Ammon's horn (tissue), 1 donor: ENCODE data around the gene COPS3.

Experiments
- DNase-seq: peaks from one replicate; pipeline ENCODE4 v3.0.0-alpha.2; 2016; ENCODE audit warnings: low spot score

COPS3 gene

GRCh38 chr17:17280613-17281549 is at the start of gene COPS3:
COPS3 (minus strand) TSS chr17:17281246; CDS start chr17:17281186, 60 bp downstream.
- peak; percentile 99 for DNase-seq

- DNase-seq: no peak
Measured at GRCh38 chr17:17328251-17328650, 47.2 kb upstream of the COPS3 start.

- DNase-seq: no peak
Measured at GRCh38 chr17:17326275-17326875, 45.3 kb upstream of the COPS3 start.

- DNase-seq: no peak
Measured at GRCh38 chr17:17325816-17326215, 44.8 kb upstream of the COPS3 start.

GRCh38 chr17:17325228-17325627 is 44.2 kb upstream of the COPS3 start:
- DNase-seq: no peak

- no peak for DNase-seq
Measured at GRCh38 chr17:17324616-17325015, 43.6 kb upstream of the COPS3 start.

- no peak for DNase-seq
Measured at GRCh38 chr17:17322516-17323510, 41.8 kb upstream of the COPS3 start.

- DNase-seq: no peak
Measured at GRCh38 chr17:17321356-17322025, 40.4 kb upstream of the COPS3 start.

GRCh38 chr17:17320911-17321220 is 39.8 kb upstream of the COPS3 start:
- DNase-seq: no peak

GRCh38 chr17:17320188-17320910 is 39.3 kb upstream of the COPS3 start:
- DNase-seq: no peak

GRCh38 chr17:17315142-17315821 is 34.2 kb upstream of the COPS3 start:
- no peak for DNase-seq

- DNase-seq: no peak
Measured at GRCh38 chr17:17314501-17315071, 33.5 kb upstream of the COPS3 start.

- DNase-seq: peak; percentile 46
Measured at GRCh38 chr17:17313350-17313991, 32.4 kb upstream of the COPS3 start.

GRCh38 chr17:17309356-17309755 is 28.3 kb upstream of the COPS3 start:
- DNase-seq: no peak

- DNase-seq: peak; percentile 66
Measured at GRCh38 chr17:17305281-17305801, 24.3 kb upstream of the COPS3 start.

- DNase-seq: no peak
Measured at GRCh38 chr17:17304521-17304985, 23.5 kb upstream of the COPS3 start.

GRCh38 chr17:17303847-17304490 is 22.9 kb upstream of the COPS3 start:
- DNase-seq: no peak

GRCh38 chr17:17303010-17303846 is 22.2 kb upstream of the COPS3 start, which contains the start of gene NT5M:
NT5M (plus strand) TSS chr17:17303373; CDS start chr17:17303551, 178 bp downstream.
- DNase-seq: peak; percentile 80
